ENCODE data around the gene PDE3A.
"Not testable (repeated sequence)": the region's sequence is repeated elsewhere in the genome, so short reads cannot be mapped to it uniquely, and the experiment has no call there.

PDE3A gene

GRCh38 chr12:20374795-20375194, 6.5 kb downstream of the PDE3A start:
- no peak for DNase-seq (ENCODE audit: low read depth)

- DNase-seq (ENCODE audit: low read depth): no peak
Measured at GRCh38 chr12:20375560-20375959, 7.2 kb downstream of the PDE3A start.

GRCh38 chr12:20376984-20377383, 8.6 kb downstream of the PDE3A start:
- DNase-seq (ENCODE audit: low read depth): no peak

GRCh38 chr12:20377750-20378149, 9.4 kb downstream of the PDE3A start:
- DNase-seq (ENCODE audit: low read depth): no peak

GRCh38 chr12:20382117-20382516, 13.8 kb downstream of the PDE3A start:
- DNase-seq (ENCODE audit: low read depth): no peak

- no peak for DNase-seq (ENCODE audit: low read depth)
Measured at GRCh38 chr12:20383612-20384011, 15.3 kb downstream of the PDE3A start.

- not testable (repeated sequence) for DNase-seq (ENCODE audit: low read depth)
Measured at GRCh38 chr12:20384836-20385235, 16.5 kb downstream of the PDE3A start.

- no peak for DNase-seq (ENCODE audit: low read depth)
Measured at GRCh38 chr12:20390846-20391245, 22.5 kb downstream of the PDE3A start.

- DNase-seq (ENCODE audit: low read depth): no peak
Measured at GRCh38 chr12:20392339-20392738, 24.0 kb downstream of the PDE3A start.

- no peak for DNase-seq (ENCODE audit: low read depth)
Measured at GRCh38 chr12:20393707-20394106, 25.4 kb downstream of the PDE3A start.

- no peak for DNase-seq (ENCODE audit: low read depth)
Measured at GRCh38 chr12:20395791-20396550, 27.6 kb downstream of the PDE3A start.

- no peak for DNase-seq (ENCODE audit: low read depth)
Measured at GRCh38 chr12:20398686-20399085, 30.3 kb downstream of the PDE3A start.

- no peak for DNase-seq (ENCODE audit: low read depth)
Measured at GRCh38 chr12:20400003-20400402, 31.7 kb downstream of the PDE3A start.

- no peak for DNase-seq (ENCODE audit: low read depth)
Measured at GRCh38 chr12:20403230-20403629, 34.9 kb downstream of the PDE3A start.

GRCh38 chr12:20404576-20405346, 36.4 kb downstream of the PDE3A start:
- DNase-seq (ENCODE audit: low read depth): no peak

GRCh38 chr12:20409607-20410377, 41.5 kb downstream of the PDE3A start:
- no peak for DNase-seq (ENCODE audit: low read depth)

GRCh38 chr12:20410734-20411133, 42.4 kb downstream of the PDE3A start:
- DNase-seq (ENCODE audit: low read depth): no peak

GRCh38 chr12:20411345-20411744, 43.0 kb downstream of the PDE3A start:
- no peak for DNase-seq (ENCODE audit: low read depth)

- no peak for DNase-seq (ENCODE audit: low read depth)
Measured at GRCh38 chr12:20415028-20415427, 46.7 kb downstream of the PDE3A start.

- DNase-seq (ENCODE audit: low read depth): no peak
Measured at GRCh38 chr12:20415641-20416040, 47.3 kb downstream of the PDE3A start.

- no peak for DNase-seq (ENCODE audit: low read depth)
Measured at GRCh38 chr12:20420557-20420956, 52.2 kb downstream of the PDE3A start.

GRCh38 chr12:20421421-20421820, 53.1 kb downstream of the PDE3A start:
- no peak for DNase-seq (ENCODE audit: low read depth)

- DNase-seq (ENCODE audit: low read depth): no peak
Measured at GRCh38 chr12:20423557-20423956, 55.2 kb downstream of the PDE3A start.

Data from stimulated activated CD8-positive, alpha-beta memory T cell treated with anti-CD3 and anti-CD28 coated beads, Interleukin-15, amount 100 ng/mL, for 1 hour (primary cell).